Thyroid gland (tissue), 4 donors: Measurements from ENCODE around the gene NCKAP1. TPM values are rescaled to one million over a fixed set of nuclear protein-coding genes. Genes with fewer than 3 reads are reported as not detected.
"Not testable (repeated sequence)": the region's sequence is repeated elsewhere in the genome, so short reads cannot be mapped to it uniquely, and the experiment has no call there.

Experiments used
- DNase-seq, 2 donors: peaks; one replicate each; pipeline ENCODE4 v3.0.0-alpha.2; 2019
- H3K27ac ChIP-seq, 3 donors: fragments of 200-600 bp; sonication (generic); 1 replicate in 2 of 3; 2 replicates in 1 of 3; pipeline ENCODE4 v1.5.1; 2016 to 2019; ENCODE audit warnings: mild to moderate bottlenecking in 1 of 3, moderate library complexity in 1 of 3
- H3K27me3 ChIP-seq: fragments of 200-600 bp; sonication (generic); one replicate; pipeline ENCODE4 v1.5.1; 2019
- H3K36me3 ChIP-seq, 2 donors: fragments of 200-600 bp; sonication (generic); one replicate each; pipeline ENCODE4 v1.5.1; 2016 to 2019
- H3K4me1 ChIP-seq, 2 donors: fragments of 200-600 bp; sonication (generic); one replicate each; pipeline ENCODE4 v1.5.1; 2017 to 2019
- H3K4me3 ChIP-seq, 3 donors: fragments of 200-600 bp; sonication (generic); replicated peaks in 1 of 3; 1 replicate in 2 of 3; 2 replicates in 1 of 3; pipeline ENCODE4 v1.5.1; 2016; ENCODE audit warnings: mild to moderate bottlenecking in 1 of 3
- H3K9me3 ChIP-seq: fragments of 200-600 bp; sonication (generic); one replicate; pipeline ENCODE4 v1.5.1; 2017
- POLR2A ChIP-seq, 2 donors: fragments of 450-650 bp; IDR thresholded peaks; one replicate each; pipeline ENCODE4 v1.6.1; 2017; ENCODE audit warnings: antibody characterized with exemption in 2 of 2, mild to moderate bottlenecking in 2 of 2, moderate library complexity in 1 of 2
- WGBS, 2 donors: methylation state at CpG; one replicate each; pipeline ENCODE4 v1.1.5; 2017; 5-methylcytosine and 5-hydroxymethylcytosine counted together
- intact Hi-C: fragments of 100-400 bp; cut with DNase I; formaldehyde crosslinking; loops from one replicate; pipeline ENCODE4 v1.15.1; 2023
- total RNA-seq, 4 donors: library from RNA; depleted of rRNA; stranded (reverse); fragments of >200 nt; gene quantifications; one replicate each; pipeline ENCODE4 v1.2.3, GENCODE V29; 2016
- TF ChIP-seq, protein P1 (sequence below), 6 experiments: fragments of 200-600 bp in 3 of 6; fragments of 450-650 bp in 3 of 6; sonication (generic) in 3 of 6; IDR thresholded peaks; one replicate each; pipeline ENCODE4 v1.5.1; 2016 to 2019; ENCODE audit warnings: antibody characterized with exemption in 6 of 6, mild to moderate bottlenecking in 2 of 6, inconsistent platforms in 1 of 6, moderate library complexity in 1 of 6

Gene NCKAP1
- total RNA-seq, 4 donors from 2014 or later = 139 to 214 (median 172) TPM

DNA sequence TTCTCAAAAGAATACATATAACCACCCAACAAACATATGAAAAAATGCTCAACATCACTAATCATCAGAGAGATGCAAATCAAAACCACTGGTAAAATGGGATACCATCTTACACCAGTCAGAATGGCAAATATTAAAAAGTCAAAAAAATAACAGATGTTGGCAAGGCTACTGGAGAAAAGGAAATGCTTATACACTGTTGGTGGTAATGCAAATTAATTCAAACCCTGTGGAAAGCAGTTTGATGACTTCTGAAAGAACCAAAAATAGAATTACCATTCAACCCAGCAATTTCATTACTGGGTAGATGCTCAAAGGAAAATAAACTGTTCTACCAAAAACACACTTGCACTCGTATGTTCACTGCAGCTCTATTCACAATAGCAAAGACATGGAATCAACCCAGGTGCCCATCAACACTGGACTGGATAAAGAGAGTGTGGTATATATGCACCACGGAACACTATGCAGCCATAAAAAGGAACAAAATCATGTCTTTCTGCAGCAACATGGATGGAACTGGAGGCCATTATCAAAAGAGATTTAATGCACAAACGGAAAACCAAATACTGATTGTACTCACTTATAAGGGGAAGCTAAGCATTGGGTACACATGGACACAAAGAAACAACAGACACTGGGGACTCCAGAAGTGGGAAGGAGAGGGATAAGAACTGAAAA, 38.8 kb downstream of the NCKAP1 start:
- no peak for DNase-seq
- Histone ChIP-seq H3K36me3 (peaks cover 2 to 7% of the 10 kb centered on the region in 2 donors), H3K4me3 (no peak overlapping the region), H3K27me3 (no peaks in the 10 kb centered on the region), H3K4me1 (no peaks in the 10 kb centered on the region), H3K27ac (no peak overlapping the region), H3K9me3 (no peaks in the 10 kb centered on the region)
- TF ChIP-seq, protein P1, sequence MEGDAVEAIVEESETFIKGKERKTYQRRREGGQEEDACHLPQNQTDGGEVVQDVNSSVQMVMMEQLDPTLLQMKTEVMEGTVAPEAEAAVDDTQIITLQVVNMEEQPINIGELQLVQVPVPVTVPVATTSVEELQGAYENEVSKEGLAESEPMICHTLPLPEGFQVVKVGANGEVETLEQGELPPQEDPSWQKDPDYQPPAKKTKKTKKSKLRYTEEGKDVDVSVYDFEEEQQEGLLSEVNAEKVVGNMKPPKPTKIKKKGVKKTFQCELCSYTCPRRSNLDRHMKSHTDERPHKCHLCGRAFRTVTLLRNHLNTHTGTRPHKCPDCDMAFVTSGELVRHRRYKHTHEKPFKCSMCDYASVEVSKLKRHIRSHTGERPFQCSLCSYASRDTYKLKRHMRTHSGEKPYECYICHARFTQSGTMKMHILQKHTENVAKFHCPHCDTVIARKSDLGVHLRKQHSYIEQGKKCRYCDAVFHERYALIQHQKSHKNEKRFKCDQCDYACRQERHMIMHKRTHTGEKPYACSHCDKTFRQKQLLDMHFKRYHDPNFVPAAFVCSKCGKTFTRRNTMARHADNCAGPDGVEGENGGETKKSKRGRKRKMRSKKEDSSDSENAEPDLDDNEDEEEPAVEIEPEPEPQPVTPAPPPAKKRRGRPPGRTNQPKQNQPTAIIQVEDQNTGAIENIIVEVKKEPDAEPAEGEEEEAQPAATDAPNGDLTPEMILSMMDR (IDR thresholded peaks at IDR 0.05) = no peak
- no peak for TF ChIP-seq POLR2A (IDR thresholded peaks at IDR 0.05)
- intact Hi-C loops = no loop called here
- 93 to 99% methylated on average over 3 of the region's 3 CpGs for WGBS, 2 donors

DNA sequence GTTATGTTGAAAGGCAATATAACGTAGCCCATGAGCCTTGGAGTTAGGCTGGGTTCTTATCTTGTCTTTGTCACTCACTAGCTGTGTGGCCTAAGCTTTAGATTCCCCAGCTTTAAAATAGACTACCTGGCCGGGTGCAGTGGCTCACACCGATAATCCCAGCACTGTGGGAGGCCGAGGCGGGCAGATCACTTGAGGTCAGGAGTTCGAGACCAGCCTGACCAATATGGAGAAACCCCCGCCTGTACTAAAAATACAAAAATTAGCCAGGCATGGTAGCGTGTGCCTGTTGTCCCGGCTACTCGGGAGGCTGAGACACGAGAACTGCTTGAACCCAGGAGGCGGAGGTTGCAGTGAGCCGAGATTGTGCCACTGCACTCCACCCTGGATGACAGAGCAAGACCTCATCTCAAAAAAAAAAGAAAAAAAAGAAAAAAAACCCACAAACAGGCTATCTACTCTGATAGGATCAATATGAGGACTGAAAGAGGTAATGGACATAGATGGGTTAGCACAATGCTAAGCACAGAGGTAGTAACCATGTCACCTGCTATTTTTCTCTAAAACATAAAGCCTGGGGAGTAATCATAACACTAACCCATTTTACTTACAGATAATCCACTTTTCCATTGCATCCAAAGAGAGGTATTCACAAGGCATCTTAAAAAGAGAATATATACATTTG, 43.9 kb downstream of the NCKAP1 start:
- Histone ChIP-seq H3K4me1 (no peaks in the 10 kb centered on the region), H3K9me3 (no peaks in the 10 kb centered on the region), H3K27ac (no peak overlapping the region), H3K4me3 (no peak overlapping the region), H3K36me3 (peaks cover 15 to 19% of the 10 kb centered on the region in 2 donors), H3K27me3 (no peaks in the 10 kb centered on the region)
- WGBS, 2 donors = 96 to 97% methylated on average over 13 of the region's 13 CpGs
- no peak for DNase-seq
- no peak for TF ChIP-seq POLR2A (IDR thresholded peaks at IDR 0.05)
- TF ChIP-seq, protein P1 (IDR thresholded peaks at IDR 0.05) = no peak
- intact Hi-C loops = no loop called here

DNA sequence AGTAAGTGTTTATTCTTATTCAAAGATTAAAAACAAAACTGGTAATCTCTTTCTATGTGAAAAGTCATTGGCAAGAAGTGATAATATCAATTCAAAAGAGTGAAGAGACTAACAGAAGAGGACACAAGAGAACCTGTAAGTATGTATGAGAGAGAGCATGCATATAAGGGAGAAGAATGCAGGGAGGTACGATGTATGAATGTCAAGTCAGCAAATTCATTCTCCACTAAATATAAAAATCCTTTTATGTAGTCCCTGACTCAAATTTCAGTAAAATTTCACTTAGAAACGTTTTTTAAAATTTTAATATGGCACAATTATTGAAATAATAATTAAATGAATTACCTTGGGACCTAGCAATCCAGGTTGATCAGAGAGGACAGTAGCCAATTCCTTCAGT, 55.3 kb downstream of the NCKAP1 start:
- Histone ChIP-seq H3K27me3 (no peaks in the 10 kb centered on the region), H3K36me3 (peaks cover 17 to 23% of the 10 kb centered on the region in 2 donors), H3K27ac (no peak overlapping the region), H3K4me1 (no peaks in the 10 kb centered on the region), H3K4me3 (no peak overlapping the region), H3K9me3 (no peaks in the 10 kb centered on the region)
- intact Hi-C loops = no loop called here
- no peak for DNase-seq
- TF ChIP-seq, protein P1 (IDR thresholded peaks at IDR 0.05) = no peak
- no peak for TF ChIP-seq POLR2A (IDR thresholded peaks at IDR 0.05)
- whole genome bisulfite sequencing, 2 donors = 65 to 69% methylated on average over 2 of the region's 2 CpGs

DNA sequence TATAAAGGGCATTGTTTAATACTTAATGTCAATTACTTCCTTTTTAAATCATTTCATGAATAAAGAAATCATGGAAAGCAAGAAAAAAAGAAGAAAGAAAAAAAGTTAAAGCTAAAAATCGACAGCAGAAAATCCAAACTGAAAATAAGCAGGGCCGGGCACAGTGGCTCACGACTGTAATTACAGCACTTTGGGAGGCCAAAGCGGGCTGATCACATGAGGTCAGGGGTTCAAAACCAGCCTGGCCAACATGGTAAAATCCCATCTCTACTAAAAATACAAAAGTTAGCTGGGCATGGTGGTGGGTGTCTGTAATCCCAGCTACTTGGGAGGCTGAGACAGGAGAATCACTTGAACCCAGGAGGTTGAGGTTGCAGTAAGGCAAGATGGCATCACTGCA, 56.8 kb downstream of the NCKAP1 start:
- H3K4me1 ChIP-seq, intact Hi-C loops: not testable (repeated sequence)
- 82 to 88% methylated on average over 4 of the region's 4 CpGs for WGBS, 2 donors

DNA sequence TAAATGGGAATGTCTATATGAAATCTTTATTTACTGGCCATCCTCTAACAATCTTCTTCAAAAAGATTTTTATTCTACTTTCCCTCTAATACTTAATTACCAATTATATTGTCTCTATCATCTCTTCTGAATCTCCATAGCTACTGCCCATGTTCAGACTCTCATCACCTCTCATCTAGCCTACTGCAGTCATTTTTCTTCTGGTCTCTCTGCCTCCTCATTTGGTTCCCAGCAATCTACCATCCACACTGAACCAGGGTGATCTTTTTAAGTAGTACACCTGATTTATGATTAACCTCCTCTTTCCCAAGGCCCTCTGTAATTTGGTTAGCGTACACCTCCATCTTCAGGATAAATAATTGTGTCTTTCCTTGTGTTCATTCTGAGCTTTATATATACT, 57.6 kb downstream of the NCKAP1 start:
- no peaks in the 10 kb centered on the region for H3K9me3 ChIP-seq
- intact Hi-C loops = no loop called here
- H3K36me3 ChIP-seq = peaks cover 23 to 30% of the 10 kb centered on the region in 2 donors
- DNase-seq = no peak
- H3K27me3 ChIP-seq = no peaks in the 10 kb centered on the region
- no peak for TF ChIP-seq POLR2A (IDR thresholded peaks at IDR 0.05)
- TF ChIP-seq, protein P1 (IDR thresholded peaks at IDR 0.05) = no peak
- no peaks in the 10 kb centered on the region for H3K4me1 ChIP-seq
- WGBS, 2 donors = 94 to 98% methylated on average over 1 of the region's 1 CpG
- H3K27ac ChIP-seq = no peak overlapping the region
- H3K4me3 ChIP-seq = no peak overlapping the region

More for the DNA sequence above, 56.8 kb downstream of the NCKAP1 start:
- not testable (repeated sequence) for H3K27ac ChIP-seq, DNase-seq, H3K27me3 ChIP-seq, H3K4me3 ChIP-seq, H3K9me3 ChIP-seq
- peaks cover 23 to 30% of the 10 kb centered on the region in 2 donors for H3K36me3 ChIP-seq
